Sigmoid colon (tissue), 7 donors: Measurements from ENCODE around the gene WDR81. TPM values are rescaled to one million over a fixed set of nuclear protein-coding genes. Genes with fewer than 3 reads are reported as not detected.
"Not testable (repeated sequence)": the region's sequence is repeated elsewhere in the genome, so short reads cannot be mapped to it uniquely, and the experiment has no call there.

Experiments used
- DNase-seq: peaks from one replicate; pipeline ENCODE4 v3.0.0-alpha.2; 2019
- H3K27ac ChIP-seq, 4 donors: fragments of 200-600 bp; sonication (generic); one replicate each; pipeline ENCODE4 v1.5.1; 2016 to 2019; ENCODE audit warnings: mild to moderate bottlenecking in 1 of 4
- H3K27me3 ChIP-seq, 3 donors: fragments of 200-600 bp; sonication (generic); one replicate each; pipeline ENCODE4 v1.5.1; 2019; ENCODE audit warnings: mild to moderate bottlenecking in 1 of 3
- H3K36me3 ChIP-seq, 4 donors: fragments of 200-600 bp; sonication (generic); one replicate each; pipeline ENCODE4 v1.5.1; 2016 to 2019
- H3K4me1 ChIP-seq, 4 donors: fragments of 200-600 bp; sonication (generic); one replicate each; pipeline ENCODE4 v1.5.1; 2017 to 2019
- H3K4me3 ChIP-seq, 4 donors: fragments of 200-600 bp; sonication (generic); one replicate each; pipeline ENCODE4 v1.5.1; 2017 to 2019; ENCODE audit warnings: mild to moderate bottlenecking in 2 of 4, moderate library complexity in 1 of 4
- H3K9me3 ChIP-seq, 4 donors: fragments of 200-600 bp in 3 of 4; sonication (generic) in 3 of 4; one replicate each; pipeline versions ENCODE4 v1.5.1 to v1.6.1; 2013 to 2019
- CTCF ChIP-seq, 4 experiments: fragments of 450-650 bp in 3 of 4; fragments of 200-600 bp in 1 of 4; IDR thresholded peaks; one replicate each; pipeline ENCODE4 v1.5.1; 2016 to 2019; ENCODE audit warnings: antibody characterized with exemption in 4 of 4, mild to moderate bottlenecking in 3 of 4, moderate library complexity in 2 of 4
- EP300 ChIP-seq, 4 donors: sonication (generic); formaldehyde crosslinking; IDR thresholded peaks; one replicate each; pipeline ENCODE4 v1.6.1; 2017; ENCODE audit warnings: antibody characterized with exemption in 4 of 4
- POLR2A ChIP-seq, 2 donors: fragments of 450-650 bp; IDR thresholded peaks; one replicate each; pipeline ENCODE4 v1.6.1; 2016; ENCODE audit warnings: antibody characterized with exemption in 2 of 2, mild to moderate bottlenecking in 2 of 2, moderate library complexity in 2 of 2
- POLR2AphosphoS5 ChIP-seq, 4 donors: sonication (generic); formaldehyde crosslinking; IDR thresholded peaks; one replicate each; pipeline ENCODE4 v1.6.1; 2017; ENCODE audit warnings: antibody characterized with exemption in 4 of 4
- WGBS, 2 donors: extraction: QIAGEN DNeasy Blood & Tissue Kit; methylation state at CpG; one replicate each; pipeline ENCODE4 v1.1.7; 2013; 5-methylcytosine and 5-hydroxymethylcytosine counted together
- intact Hi-C: fragments of 100-400 bp; cut with DNase I; formaldehyde crosslinking; loops from one replicate; pipeline ENCODE4 v1.15.1; 2023
- polyA plus RNA-seq, 3 donors: library from polyadenylated mRNA; stranded (reverse); fragments of 200-250 nt; gene quantifications; one replicate each; pipeline ENCODE4 v1.2.3, GENCODE V29; 2013
- total RNA-seq, 4 donors: library from RNA; depleted of rRNA; stranded (reverse); fragments of >200 nt; gene quantifications; one replicate each; pipeline ENCODE4 v1.1.0, GENCODE V29; 2016
- donor health status: healthy with polysubstance abuse.
- donor health status: Bipolar disorder and iron deficiency.
- donor health status: healthy.

The WDR81 gene
- total and polyA plus RNA-seq, 7 donors, result 6.6 to 49.3 (median 26.7) TPM

GRCh38 chr17:1737531-1738291 is 13.2 kb downstream of the WDR81 start:
- peaks cover 0 to 16% (median 12%) of the 10 kb centered on the region in 4 donors for H3K4me1 ChIP-seq
- no peaks in the 10 kb centered on the region for H3K9me3 ChIP-seq
- no peak overlapping the region for H3K4me3 ChIP-seq
- no peak overlapping the region for H3K27ac ChIP-seq
- WGBS, 2 donors, result 92 to 93% methylated on average over 21 of the region's 21 CpGs
- peaks cover 18 to 53% (median 23%) of the 10 kb centered on the region in 4 donors for H3K36me3 ChIP-seq
- intact Hi-C loops, result no loop called here
- DNase-seq, result no peak
- TF ChIP-seq EP300 (IDR thresholded peaks at IDR 0.05), result no peak
- no peak for TF ChIP-seq CTCF (IDR thresholded peaks at IDR 0.05)
- TF ChIP-seq POLR2AphosphoS5 (IDR thresholded peaks at IDR 0.05), result no peak
- TF ChIP-seq POLR2A (IDR thresholded peaks at IDR 0.05), result no peak
- no peaks in the 10 kb centered on the region for H3K27me3 ChIP-seq

- intact Hi-C loops, DNase-seq, H3K4me1 ChIP-seq, H3K27me3 ChIP-seq, H3K4me3 ChIP-seq, H3K27ac ChIP-seq, H3K9me3 ChIP-seq: not testable (repeated sequence)
- 78 to 84% methylated on average over 7 of the region's 7 CpGs for WGBS, 2 donors
- H3K36me3 ChIP-seq, result peaks cover 6 to 14% (median 10%) of the 10 kb centered on the region in 4 donors
Measured at GRCh38 chr17:1741899-1742298, 17.4 kb downstream of the WDR81 start.

GRCh38 chr17:1742371-1743087 is 18.0 kb downstream of the WDR81 start, which contains the start of gene SERPINF2:
SERPINF2 (plus strand) TSS chr17:1742871; CDS start chr17:1744996, 2,125 bp downstream.
- no peaks in the 10 kb centered on the region for H3K4me1 ChIP-seq
- 24 to 61% methylated on average over 10 of the region's 10 CpGs for WGBS, 2 donors
- H3K4me3 ChIP-seq, result no peak within 1 kb of the TSS
- H3K9me3 ChIP-seq, result no peaks in the 10 kb centered on the region
- intact Hi-C loops, result no loop called here
- TF ChIP-seq CTCF (IDR thresholded peaks at IDR 0.05), result no peak
- no peaks in the 10 kb centered on the region for H3K27me3 ChIP-seq
- H3K27ac ChIP-seq, result no peak within 1 kb of the TSS
- peaks cover 2 to 8% (median 6%) of the 10 kb centered on the region in 4 donors for H3K36me3 ChIP-seq
- no peak for DNase-seq

GRCh38 chr17:1743088-1743439 is 18.6 kb downstream of the WDR81 start:
- Histone ChIP-seq H3K4me3 (no peak overlapping the region), H3K9me3 (no peaks in the 10 kb centered on the region), H3K27me3 (no peaks in the 10 kb centered on the region), H3K36me3 (peaks cover 0 to 3% (median under 1%) of the 10 kb centered on the region in 4 donors), H3K4me1 (no peaks in the 10 kb centered on the region), H3K27ac (no peak overlapping the region)
- TF ChIP-seq EP300 (IDR thresholded peaks at IDR 0.05) (no peak), CTCF (IDR thresholded peaks at IDR 0.05) (no peak), POLR2A (IDR thresholded peaks at IDR 0.05) (no peak)
- WGBS, 2 donors, result 72 to 76% methylated on average over 2 of the region's 2 CpGs
- intact Hi-C loops, result no loop called here
- no peak for DNase-seq

- no peak for DNase-seq
- 75 to 84% methylated on average over 29 of the region's 29 CpGs for WGBS, 2 donors
- Histone ChIP-seq H3K27me3 (no peaks in the 10 kb centered on the region), H3K4me1 (no peaks in the 10 kb centered on the region), H3K36me3 (no peaks in the 10 kb centered on the region), H3K27ac (no peak overlapping the region), H3K4me3 (no peak overlapping the region), H3K9me3 (no peaks in the 10 kb centered on the region)
- intact Hi-C loops, result no loop called here
- TF ChIP-seq CTCF (IDR thresholded peaks at IDR 0.05) (no peak), EP300 (IDR thresholded peaks at IDR 0.05) (no peak), POLR2AphosphoS5 (IDR thresholded peaks at IDR 0.05) (no peak), POLR2A (IDR thresholded peaks at IDR 0.05) (no peak)
Measured at GRCh38 chr17:1744551-1745512, 20.3 kb downstream of the WDR81 start.
